GM21381 (cell line): ENCODE measurements around the gene RREB1.

ENCODE experiments used
- ATAC-seq: cut with Tn5 transposase; IDR thresholded peaks from one replicate; pipeline ENCODE4 v1.9.1; 2021; ENCODE audit warnings: mild to moderate bottlenecking, moderate library complexity; ENCODE audit not compliant: unreplicated experiment

RREB1 gene

GRCh38 chr6:7282097-7282906, 174.5 kb downstream of the RREB1 start:
- no peak for ATAC-seq

GRCh38 chr6:7283676-7284075, 175.9 kb downstream of the RREB1 start:
- ATAC-seq: no peak

GRCh38 chr6:7285416-7285815, 177.7 kb downstream of the RREB1 start:
- ATAC-seq: no peak

- no peak for ATAC-seq
Measured at GRCh38 chr6:7290079-7290478, 182.3 kb downstream of the RREB1 start.

- ATAC-seq: no peak
Measured at GRCh38 chr6:7292596-7293255, 185.0 kb downstream of the RREB1 start.

- no peak for ATAC-seq
Measured at GRCh38 chr6:7295916-7296315, 188.2 kb downstream of the RREB1 start.

GRCh38 chr6:7296602-7297001, 188.8 kb downstream of the RREB1 start:
- ATAC-seq: no peak

GRCh38 chr6:7298113-7298512, 190.4 kb downstream of the RREB1 start:
- ATAC-seq: no peak

- ATAC-seq: no peak
Measured at GRCh38 chr6:7300926-7301325, 193.2 kb downstream of the RREB1 start.
